Measurements from ENCODE around the gene CAPN12.

DNA sequence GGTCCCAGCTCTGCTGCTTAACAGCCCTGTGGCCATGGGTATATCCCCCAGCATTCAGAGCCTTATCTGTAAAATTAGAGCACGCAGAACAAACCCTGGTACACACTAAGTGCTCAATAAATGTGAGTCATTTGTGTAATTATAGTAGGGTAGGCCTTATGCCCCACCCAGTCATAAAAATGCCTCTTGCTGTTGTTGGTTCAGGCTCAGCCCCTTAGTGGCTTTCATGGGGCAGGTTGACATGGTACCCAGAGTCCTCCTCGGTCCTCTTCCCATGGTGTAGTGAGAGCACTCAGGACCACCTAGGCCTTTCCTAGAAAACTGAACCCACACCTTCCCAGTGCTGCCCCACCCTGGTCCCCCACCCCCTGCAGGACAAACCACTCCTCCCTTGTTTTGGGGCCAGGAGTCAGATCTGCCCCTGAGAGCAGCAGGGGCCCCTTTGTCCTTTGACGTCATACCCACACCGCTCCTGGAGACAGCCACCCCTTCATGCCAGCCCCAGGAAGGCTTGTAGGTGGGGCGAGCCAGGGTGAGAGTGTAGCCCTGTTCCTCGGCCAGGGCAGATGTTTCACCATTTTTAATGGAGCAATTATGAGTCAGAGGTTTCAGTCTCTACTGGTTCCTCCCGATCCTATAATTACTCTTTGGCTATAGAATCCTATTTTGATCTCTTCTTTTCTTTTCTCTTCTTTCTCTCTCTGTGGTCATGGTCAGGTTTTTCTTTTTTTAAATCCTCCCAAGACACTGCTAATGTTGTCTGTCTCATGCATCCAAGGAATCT is 60.0 kb downstream of the CAPN12 start:
- TF ChIP-seq, protein P1, sequence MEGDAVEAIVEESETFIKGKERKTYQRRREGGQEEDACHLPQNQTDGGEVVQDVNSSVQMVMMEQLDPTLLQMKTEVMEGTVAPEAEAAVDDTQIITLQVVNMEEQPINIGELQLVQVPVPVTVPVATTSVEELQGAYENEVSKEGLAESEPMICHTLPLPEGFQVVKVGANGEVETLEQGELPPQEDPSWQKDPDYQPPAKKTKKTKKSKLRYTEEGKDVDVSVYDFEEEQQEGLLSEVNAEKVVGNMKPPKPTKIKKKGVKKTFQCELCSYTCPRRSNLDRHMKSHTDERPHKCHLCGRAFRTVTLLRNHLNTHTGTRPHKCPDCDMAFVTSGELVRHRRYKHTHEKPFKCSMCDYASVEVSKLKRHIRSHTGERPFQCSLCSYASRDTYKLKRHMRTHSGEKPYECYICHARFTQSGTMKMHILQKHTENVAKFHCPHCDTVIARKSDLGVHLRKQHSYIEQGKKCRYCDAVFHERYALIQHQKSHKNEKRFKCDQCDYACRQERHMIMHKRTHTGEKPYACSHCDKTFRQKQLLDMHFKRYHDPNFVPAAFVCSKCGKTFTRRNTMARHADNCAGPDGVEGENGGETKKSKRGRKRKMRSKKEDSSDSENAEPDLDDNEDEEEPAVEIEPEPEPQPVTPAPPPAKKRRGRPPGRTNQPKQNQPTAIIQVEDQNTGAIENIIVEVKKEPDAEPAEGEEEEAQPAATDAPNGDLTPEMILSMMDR (IDR thresholded peaks at IDR 0.05; ENCODE audit: control extremely low read depth in 1 of 3, insufficient read depth in 1 of 3, low read depth in 1 of 3, low read length in 3 of 3) = no peak
- no peak for TF ChIP-seq JUN (IDR thresholded peaks at IDR 0.05; ENCODE audit: low read depth, low read length)
- no peak for TF ChIP-seq SIN3A (conservative IDR thresholded peaks at IDR 0.05 in 1 of 2, IDR thresholded peaks at IDR 0.05 in 1 of 2; ENCODE audit: low read depth in 1 of 2, low read length in 2 of 2)
- TF ChIP-seq BRCA1 (IDR thresholded peaks at IDR 0.05; ENCODE audit: low read depth, low read length) = no peak
- TF ChIP-seq EP300 (IDR thresholded peaks at IDR 0.05; ENCODE audit: borderline replicate concordance in 1 of 2, low read depth in 2 of 2, low read length in 2 of 2) = no peak
- no peak for TF ChIP-seq GABPA (IDR thresholded peaks at IDR 0.05; ENCODE audit: borderline replicate concordance, insufficient read depth, low read length)
